ENCODE results near the gene HSPB7.
"Not testable (repeated sequence)": the region's sequence is repeated elsewhere in the genome, so short reads cannot be mapped to it uniquely, and the experiment has no call there.

HSPB7 gene

DNA sequence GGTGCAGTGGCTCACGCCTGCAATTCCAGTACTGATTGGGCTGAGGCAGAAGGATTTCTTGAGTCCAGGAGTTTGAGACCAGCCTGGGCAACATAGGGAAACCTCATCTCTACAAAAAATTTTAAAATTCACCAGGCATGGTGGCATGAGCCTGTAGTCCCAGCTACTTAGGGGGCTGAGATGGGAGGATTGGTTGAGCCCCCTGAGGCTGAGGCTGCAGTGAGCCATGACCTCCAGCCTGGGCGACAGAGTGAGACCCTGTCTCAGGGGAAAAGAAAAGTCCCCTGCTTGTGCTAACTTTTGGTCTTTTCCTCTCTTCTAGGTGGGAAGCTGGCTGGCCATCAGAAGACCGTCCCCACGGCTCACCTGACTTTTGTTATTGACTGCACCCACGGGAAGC, 12.2 kb downstream of the HSPB7 start:
- DNase-seq: no peak

DNA sequence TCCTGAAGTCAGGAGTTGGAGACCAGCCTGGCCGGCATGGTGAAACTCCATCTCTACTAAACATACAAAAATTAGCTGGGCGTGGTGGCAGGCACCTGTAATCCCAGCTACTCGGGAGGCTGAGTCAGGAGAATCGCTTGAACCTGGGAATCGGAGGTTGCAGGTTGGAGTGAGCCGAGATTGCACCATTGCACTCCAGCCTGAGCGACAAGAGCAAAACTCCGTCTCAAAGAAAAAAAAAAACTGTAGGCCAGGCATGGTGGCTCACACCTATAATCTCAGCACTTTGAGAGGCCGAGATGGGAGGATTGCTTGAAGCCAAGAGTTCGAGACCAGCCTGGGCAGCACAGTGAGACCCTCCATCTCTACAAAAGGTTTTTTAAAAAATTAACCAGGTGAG, 16.6 kb downstream of the HSPB7 start:
- not testable (repeated sequence) for DNase-seq

DNA sequence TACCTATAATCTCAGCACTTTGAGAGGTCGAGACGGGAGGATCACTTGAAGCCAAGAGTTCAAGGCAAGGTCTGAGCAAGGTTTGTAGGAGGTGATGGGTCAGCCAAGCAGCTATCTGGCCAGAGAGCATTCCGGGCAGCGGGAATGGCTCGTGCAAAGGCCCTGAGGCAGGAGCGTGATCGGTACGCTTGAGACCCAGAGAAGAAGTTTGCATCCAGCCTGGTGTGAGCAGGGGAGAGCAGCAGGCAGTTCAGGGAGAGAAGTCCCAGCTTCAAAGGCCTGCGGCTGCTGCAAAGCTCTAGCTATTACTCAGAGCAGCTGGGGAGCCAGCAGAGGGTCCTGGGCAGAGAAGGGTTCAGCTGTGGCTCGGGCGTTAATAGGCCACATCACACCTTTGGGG, 18.9 kb downstream of the HSPB7 start:
- DNase-seq: no peak

DNA sequence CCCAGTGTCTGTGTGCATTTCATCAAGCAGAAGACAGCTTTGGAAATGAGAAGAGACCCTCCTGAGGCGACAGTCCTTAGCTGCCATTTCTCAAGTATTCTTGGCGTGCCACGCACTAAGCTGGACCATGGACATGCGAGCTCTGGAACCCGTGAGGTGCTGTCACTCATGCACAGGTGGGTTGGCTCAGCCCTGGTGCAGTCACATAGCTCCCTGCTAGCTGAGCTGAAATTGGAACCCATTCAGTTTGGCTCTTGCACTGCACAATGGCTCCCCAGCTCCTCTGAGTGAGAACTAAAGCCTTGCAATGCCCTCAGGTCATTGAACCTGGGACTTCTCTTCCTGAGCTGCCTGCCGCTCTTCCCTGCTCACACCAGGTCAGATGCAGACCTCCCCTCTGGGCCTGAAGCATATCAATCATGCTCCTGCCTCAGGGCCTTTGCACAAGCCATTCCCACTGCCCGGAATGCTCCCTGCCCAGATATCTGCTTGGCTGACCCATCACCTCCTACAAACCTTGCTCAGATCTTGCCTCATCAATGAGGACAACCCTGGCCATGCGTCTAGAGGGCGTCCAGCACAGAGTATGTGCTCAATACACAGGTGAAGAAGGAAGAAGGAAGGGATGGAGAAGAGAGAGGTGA, 20.1 kb downstream of the HSPB7 start:
- DNase-seq: no peak

DNA sequence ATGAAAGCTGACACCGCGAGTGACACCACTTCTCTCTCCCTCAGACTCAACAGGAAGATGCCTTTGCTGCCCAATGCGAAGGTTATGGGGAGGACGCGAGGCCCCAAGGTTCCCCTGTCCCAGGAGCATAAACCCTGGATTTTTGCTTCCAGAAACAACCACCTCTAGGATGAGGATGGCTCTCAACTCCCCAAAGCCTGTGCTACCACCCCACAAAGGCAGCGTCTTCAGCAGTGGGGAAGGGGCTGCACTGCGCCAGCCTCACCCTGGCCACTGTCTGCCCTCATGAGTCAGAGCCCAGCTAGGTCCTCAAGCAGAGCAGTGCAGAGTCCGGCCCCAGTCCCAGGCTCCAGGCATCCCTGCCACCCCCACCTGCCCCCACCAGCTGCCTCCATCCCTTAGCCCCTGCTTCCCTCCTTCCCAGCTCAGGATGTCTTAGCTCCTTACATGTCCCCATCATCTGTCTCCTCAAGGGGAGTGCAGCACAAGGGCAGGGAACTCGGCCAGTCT, 20.7 kb downstream of the HSPB7 start:
- no peak for DNase-seq

DNA sequence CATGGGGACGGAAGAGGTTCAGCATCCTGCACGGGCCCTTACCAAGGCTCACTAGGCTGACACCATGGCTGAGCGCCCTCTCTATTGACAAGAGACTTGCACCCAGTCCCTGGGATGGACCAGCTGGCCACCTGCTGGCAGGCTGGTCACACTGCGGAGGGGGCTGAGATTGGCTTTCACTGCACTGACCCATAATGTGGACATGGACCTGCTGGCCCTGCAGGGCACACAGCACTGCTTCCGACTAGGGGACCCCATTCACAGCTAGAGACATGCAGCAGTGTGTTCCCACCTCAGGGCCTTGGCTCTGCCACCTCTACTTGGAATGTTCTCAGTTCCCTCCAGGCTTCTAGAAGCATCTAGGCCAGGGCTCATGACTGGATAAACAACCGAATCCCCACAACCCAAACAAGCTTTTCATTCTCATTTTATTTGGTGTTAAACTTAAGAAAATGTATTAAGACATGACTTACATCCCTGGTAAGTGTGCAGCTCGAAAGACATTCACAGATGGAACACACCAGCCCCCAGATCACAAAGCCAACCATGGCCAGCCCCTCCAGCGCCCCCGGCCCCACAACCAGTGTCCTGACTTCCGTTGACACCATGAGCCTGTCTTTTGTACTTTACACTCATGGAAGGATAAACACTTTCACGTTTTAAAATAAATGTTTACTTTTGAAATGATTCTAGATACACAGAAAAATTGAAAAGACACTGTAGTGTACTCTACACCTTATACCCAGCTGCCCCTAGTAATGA, 23.1 kb downstream of the HSPB7 start:
- peak; percentile 43 to 45 for DNase-seq

DNA sequence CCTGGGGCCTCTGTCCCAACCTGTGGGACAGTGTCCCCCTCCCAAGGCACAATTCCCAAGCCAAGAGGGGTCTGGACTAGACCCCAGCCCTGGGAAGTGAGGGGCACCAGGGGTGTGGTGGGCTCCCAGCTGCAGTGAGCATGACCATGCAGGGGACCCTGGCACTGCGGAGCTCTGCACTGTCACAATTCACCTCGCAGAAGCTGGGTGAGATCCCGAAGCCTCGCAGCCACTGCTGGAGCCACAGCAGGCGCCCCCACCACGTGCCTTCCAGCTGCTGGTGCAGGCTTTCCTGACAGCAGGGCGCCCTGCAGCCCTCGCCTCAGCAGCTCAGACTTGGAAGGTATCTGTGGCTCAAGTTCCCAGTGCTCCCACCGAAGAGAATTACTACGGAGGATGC, 23.8 kb downstream of the HSPB7 start:
- no peak for DNase-seq

DNA sequence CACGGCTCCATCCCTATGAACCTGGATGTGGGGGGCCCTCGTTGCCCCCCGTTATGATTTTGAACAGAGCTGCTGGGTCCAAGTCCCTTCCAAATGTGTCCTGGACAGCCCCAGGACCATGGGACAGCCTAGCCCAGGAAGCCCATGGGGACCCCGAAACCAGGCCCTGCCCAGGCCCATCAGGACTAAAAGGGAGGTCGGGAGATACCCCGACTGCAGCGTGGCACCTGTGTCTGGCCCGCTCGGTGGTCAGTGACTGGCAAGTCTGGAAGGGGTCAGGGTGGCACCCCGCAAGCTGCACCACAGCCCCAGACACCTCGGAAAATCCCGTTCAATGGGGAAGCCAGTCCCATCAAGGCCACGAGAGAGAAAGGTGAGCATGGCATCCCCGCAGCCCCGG, 24.2 kb downstream of the HSPB7 start:
- no peak for DNase-seq

DNA sequence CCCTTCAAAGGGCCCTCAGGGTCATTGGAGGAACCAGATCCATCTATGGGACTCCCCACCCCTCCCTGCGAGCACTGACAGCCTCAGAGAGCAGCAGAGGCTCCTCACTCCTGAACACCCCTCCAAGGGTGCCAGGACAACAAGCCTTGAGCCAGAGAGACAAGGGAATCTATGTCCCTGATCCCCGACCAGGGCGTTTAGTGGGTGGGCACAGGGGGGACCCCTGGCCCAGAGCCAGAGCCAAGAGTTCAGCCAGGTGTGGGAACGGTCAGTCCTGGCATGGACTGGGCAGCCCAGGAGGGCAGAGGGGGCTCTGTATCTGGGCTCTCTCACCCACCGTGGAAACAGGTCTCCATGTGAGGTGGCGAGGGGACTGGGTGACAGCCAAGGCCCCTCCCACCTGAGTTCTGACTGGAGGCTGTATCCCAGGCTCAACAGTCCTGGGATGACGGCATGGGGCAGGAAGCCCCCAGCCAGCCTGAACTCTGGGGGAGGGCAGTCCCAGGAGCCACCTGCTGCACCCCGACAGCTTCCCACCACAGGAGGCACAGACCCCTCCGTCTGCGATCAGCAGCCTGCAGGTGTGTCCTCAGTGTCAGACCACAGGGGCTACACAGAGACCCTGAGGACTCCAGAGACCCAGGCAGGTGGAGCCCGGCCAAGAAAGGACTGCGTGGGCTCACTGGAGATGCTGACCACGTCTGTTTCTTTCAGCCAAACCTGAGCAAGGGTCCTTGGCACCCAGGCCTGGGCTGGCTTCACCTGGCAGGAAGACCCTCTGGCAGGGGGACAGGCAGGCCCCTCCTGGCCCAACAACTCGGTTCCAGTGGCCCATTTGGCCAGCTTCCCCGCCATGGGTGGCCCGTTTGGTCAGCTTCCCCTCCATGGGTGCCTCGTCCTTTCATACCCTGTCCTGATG, 25.0 kb downstream of the HSPB7 start:
- no peak for DNase-seq

DNA sequence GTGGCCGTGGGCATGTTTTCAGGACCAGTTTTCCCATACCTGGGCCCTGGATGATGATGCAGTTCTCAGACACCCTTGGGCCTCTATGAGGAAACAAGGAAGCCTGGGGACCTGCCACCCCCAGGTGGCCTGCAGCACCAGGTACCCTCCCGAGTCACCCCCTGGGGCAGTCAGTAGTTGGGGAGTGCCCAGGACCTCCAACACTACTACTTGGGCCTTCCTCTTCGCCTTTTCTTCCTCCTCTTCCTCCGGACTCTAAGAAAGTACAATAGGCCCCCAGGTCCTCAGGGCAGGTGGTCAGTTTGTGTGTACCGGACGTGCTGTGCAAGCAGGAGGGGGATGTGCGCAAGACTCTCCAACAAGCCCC, 25.7 kb downstream of the HSPB7 start:
- no peak for DNase-seq

DNA sequence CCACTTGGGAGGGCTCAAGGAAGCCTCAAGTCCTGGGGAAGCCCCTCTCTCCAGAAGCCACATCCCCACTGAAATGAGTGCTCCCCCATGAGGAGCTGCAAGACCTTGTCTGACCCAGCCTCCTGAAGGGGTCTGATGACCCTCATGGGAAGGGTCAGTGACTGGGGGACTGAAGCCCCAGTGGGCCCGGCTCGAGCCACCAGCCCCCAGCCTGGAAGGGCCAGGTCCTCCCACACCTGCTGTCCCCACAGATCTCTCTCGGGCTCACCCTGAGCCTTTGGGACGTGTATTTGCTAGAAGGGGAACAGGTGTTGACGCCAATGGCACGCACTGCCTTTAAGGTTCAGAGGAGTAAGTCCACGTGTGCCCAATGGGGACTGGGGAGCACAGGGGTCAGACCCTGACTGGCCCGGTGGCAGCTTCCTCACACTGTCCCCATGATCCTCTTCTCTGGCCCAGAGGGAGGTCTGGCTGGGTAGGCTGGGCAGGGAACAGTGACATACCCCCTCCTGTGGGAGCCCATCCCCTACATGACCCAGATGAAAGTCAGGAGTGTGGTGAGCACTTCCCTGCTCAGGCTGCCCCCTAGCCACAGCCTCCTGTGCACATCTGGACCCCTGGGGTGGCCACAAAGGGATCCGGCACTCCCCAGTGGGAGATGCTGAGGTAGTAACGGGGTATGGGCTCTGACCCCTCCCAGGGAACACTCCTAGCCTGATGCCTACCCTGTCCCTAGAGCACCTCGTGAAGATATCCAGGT, 26.2 kb downstream of the HSPB7 start:
- no peak for DNase-seq

DNA sequence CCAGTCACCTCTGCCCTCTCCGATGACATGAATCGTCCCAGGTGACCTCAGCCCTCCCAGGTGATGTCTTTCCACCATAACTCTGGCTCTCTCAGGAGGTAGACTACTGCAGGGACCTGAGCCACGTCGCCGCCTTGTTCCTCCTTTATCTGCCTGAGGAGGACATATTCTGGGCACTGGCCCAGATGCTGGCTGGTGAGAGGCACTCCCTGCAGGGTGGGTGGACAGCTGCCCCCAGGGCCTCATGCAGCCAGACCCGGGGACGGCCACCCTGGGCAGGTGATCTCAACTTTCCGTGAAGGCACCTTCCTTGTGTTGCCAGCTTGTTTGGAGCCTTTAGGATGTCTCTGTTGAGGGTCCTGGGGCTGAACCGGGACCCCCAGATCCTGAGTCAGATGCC, 28.1 kb downstream of the HSPB7 start:
- no peak for DNase-seq

DNA sequence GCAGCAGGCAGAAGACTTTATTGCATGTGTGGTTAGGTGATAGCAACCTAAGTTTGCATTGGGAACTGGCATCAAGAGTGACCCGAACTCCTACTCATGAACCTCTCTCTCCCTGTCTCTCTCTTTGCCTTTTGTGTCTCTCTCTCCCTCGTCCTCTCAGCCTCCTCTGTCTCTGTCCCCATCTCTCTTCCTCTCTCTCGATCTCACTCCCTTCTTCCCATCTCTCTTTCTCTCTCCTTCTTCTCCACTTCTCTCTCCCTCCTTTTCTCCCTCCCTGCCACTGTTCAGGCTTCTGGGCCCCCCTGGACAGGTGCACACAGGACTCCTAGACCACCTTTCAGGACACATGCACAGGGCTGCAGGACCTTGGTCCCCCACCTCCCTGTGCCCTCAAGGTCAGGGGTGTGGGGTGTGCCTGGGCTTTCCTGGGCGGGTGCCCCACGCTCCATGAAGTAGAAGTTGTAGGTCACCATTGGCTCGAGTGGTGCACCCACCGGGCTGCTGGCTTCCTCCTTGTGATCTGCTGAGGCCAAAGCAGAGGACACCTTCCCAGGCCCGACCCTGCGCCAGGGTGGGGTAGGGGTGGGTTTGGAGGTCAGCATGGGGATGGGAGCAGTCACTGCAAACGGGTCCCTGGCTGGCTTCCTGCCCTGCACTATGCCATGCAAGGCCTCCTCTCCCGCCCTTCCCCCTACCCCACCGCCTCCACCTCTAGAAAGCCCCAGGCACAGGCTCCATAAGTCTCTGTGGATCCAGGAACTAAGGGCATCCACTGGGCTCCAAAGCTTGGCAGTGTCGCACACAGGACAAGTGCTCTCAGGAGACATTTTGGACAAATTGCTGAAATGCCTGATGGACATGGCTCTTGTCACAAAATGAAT, 28.7 kb downstream of the HSPB7 start:
- no peak for DNase-seq

DNA sequence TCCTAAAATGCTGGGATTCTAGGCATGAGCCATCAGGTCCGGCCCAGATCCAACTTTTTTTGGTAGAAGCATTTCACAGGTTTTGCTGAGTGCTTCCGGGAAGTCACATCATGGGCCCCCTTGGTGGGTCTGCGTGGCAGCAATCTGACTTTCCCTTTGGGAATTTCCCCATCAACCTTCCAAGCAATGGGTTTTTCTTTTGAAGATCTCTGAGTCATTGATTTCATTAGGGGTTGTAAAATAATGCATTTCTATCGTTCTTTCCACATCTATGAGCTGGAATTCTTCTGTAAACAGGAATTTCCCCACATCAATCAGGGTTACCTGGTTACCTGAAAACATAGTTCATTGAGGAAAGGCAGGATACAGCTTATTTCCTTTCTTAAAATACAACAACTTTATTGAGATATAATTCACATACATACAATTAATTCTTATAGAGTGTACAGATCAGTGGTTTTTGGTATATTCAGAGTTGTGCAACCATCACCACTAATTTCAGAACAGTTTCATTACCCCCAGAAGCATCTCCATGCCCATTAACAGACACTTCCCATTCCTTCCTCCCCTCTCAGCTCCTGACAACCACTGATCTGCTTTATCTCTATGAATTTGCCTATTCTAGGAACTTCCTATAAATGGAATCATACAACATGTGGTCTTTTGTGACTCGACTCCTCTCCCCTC, 32.1 kb downstream of the HSPB7 start:
- no peak for DNase-seq

DNA sequence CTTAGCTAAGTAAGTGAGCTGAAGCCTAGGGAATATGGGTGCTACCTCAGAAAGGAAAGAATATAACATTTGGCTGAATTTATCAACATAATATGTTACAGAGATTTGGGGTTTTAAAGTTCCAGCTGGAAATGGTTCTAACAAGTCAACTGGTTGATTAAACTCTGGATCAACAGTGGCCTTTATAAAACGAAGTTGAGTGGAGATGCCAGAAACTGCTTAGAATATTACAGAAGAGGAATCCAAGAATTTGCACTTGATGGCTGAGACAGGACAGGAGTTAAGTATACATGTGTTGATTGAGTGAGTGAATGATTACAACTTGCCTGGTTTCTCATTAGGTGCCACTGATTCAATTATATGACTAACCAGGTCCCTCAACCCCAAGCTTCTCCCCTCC, 34.6 kb downstream of the HSPB7 start:
- no peak for DNase-seq

DNA sequence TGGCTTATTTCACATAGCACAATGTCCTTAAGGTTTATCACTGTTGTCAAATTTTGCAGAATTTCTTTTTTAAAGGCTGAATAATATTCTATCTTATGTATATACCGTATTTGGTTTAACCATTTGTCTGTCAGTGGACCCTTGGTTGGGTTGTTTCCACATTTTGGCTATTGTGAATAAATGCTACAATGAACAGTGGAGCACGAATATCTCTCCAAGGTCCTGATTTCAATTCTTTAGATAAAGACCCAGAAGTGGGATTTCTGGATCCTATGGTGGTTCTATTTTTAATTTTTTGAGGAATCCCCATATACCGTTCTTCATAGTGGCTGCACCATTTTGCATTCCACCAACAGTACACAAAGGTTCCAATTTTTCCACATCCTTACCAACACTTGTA, 36.2 kb downstream of the HSPB7 start:
- DNase-seq: no peak

DNA sequence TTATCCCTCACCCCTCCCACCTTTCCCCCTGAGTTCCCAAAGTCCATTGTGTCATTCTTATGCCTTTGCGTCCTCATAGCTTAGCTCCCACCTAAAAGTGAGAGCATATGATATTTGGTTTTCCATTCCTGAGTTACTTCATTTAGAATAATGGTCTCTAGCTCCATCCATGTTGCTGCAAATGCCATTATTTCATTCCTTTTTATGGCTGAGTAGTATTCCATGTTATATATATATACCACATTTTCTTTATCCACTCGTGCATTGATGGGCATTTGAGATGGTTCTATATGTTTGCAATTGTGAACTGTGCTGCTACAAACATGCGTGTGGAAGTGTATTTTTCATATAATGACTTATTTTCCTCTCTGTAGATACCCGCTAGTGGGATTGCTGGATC, 39.9 kb downstream of the HSPB7 start:
- DNase-seq: not testable (repeated sequence)

DNA sequence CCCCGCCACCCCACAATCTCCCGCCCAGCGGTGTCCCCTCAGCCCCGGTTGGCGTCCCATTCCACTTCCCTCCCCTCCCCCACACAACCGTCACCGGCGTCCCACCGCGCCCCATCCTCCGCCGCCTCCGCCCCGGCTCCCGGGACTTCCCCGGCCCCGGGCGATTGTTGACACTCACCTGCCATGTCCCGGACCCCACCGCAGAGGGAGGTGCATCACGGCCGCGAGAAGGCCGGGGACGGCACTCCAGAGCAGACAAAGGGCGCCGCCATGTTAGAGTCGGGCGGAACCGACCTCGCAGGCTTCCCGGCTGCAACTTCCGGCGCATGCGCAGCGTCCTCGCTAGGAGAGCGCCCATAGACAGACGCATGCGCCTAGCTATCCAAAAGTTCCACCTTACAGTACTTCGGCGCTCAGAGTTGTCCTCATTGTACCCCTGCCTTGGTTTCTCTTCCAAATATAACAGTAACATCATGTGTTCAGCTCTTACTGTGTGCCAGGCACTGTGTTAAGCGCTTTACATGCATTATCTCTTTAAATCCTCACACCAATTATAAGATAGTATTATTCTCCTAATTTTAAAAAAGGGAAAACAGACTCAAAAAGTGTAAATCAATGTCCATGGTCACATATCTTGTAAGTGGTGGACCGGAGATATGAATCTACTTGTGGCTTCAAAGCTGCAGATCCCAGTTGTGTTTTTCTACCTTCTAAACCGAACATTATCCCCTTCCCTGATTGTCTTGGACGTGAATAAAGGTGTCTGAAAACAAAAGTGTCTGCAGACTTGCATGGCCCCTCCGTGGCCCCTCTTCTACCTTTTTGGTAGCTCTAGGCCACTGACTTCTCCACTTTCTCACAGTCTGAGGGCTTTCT, 41.8 kb downstream of the HSPB7 start, which contains the start of gene ZBTB17:
Gene ZBTB17, minus strand, starts transcription at position 297 of the 876 bp plus-strand sequence. CDS start 27,606 bp downstream, outside the sequence.
- peak; percentile 96 for DNase-seq

DNA sequence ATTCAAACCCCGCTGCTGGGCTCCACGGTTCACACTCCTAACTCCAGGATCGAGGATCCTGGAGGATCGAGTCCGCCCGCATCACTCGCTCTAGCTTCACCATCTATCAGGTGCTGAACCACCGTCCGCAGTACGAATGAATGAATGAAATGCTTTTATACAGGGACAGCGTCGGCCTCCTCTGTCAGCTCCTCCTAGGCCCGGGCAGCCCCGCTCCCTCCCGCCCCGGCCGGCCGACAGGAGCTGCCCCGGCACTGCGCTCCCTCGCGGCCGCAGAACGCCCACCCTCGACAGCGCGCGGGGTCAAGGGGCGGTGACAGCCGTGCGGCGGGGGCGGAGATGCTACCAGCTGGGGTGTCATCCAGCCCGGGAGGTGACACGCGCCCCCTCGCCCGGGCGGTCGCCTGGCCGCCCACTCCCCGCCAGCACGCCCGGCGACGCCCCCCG, 42.5 kb downstream of the HSPB7 start:
- DNase-seq: peak; percentile 68 to 75

DNA sequence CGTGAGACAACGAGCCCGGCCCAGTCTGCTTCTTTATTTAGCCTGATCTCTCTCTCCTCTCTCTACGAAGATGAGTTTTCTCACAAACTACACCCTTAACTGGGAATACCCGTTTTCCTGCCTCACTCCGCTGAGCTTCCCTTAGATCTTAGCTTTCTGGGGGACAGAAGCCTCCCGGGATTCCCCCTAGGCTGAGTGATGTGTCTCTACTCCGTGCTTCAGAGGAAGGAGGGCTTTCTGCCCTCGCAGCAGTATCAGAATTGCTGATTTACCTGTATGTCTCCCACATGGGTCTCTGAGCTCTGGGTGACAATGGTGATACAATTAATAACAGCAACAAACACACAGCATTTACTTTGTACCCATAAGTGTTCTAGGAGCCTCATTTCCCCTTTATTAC, 43.0 kb downstream of the HSPB7 start:
- peak in 1 of 2 donors; percentile 19 for DNase-seq
